ENCODE results near the gene ZIC5.
"Not testable (repeated sequence)": the region's sequence is repeated elsewhere in the genome, so short reads cannot be mapped to it uniquely, and the experiment has no call there.

Gene ZIC5

GRCh38 chr13:99959127-99959539 is 12.4 kb downstream of the ZIC5 start:
- no peak for DNase-seq

DNA sequence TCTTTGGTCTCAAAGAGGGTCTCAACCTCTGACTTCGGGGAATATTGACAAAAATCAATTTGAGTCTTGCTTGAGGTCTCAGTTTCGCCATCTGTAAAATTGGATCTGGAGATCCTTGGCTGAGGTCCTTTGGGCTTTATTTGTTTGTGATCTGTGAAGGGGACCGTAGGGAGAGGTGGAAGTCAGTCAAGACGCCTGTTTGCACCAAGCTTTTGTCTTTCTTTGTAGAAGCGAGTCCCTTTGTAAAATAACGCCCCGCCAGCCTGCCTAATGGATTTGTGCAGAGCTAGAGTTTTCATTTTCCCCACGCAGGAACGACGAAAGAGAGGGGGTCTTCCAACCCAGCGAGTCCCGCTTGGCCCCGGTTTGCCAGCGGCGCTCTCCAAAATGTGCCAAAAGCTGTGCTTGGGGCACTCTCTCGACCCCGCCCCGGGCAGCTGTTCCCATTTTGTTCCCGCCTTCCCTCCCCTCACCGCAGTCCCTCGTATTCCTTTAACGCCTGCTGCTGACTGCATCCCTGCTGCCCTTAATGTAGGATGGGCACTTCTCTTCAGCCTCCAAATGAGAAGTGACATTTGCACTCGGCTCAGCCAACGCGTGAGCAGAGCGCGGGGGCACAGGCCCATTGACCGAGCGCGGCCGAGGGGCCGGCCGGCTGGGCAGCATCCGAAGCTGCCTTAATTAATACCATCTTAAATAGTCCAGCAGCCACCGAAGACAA is 13.0 kb downstream of the ZIC5 start:
- DNase-seq, result no peak

DNA sequence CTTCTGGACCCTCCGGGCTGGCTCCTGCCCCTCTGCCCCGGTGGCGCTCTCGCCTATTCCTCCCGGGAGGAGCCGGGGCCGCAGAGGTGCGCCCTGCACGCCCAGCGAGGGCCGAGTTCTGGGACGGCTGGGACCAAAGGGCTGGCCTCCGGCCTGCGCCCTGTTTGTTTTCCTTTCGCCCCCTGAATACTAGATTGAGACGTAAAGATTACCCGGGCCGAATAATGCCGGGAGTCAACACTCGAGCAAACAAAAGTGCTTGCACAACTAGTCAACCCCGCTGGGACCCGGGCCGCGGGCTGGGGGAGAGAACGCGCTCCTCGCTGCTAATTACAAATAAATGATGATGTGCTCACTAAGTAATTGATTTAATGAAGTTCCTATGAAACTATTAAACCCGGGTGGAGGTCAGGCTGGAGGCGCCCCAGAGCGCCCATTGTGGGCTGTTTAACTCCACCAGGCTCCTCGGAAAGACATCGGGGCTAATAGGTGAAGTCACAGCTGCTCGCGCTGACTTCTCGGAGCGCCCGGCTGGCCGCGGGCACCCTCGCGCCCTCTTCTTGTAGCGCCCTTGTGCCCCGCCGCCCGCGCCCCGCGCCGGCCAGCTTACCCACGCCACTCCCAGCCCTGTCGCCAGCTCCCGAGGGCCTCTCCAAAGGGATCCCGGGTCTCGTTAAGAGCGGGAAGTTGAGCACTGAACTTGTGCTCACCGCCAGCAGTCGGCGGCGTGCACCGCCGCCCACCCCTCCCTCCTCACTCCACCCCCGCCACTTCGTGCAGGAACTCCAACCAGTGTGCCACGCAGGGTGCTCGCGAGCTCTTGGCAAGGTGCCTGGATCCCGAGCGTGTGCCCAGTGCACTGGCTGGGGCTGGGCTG is 14.9 kb downstream of the ZIC5 start:
- no peak for DNase-seq

- no peak for DNase-seq
Observed at GRCh38 chr13:99955747-99956472, 15.7 kb downstream of the ZIC5 start.

DNA sequence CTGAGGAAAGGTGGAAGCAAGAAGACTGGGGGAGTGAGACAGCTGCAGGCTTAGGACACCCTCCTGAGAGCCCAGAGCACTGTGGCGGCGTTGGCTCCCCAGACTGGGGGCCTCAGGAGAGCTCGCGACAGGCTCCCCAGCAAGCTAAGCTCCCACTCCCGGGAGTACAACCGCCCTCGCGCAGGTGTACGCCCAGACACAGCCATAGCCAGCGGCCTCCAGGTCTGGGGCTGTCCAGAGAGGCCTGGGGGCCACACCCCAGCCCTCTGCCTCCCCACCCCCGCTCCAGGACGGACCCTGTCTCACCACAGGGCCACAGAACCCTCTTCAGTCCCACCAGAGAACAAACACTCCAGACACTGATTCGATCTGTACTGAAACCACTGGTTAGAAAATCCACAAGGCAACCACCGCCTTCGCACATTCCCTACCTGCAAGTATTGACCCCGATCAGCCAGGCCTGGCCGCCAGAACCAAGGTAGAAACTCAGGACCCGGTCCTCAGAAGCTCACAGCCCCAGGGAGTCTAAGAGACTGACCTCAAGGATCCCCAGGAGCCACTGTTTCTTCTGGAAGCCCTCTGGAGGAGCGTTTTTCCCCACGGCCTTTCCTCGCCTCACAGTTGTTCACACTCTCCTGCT is 16.3 kb downstream of the ZIC5 start:
- DNase-seq, result no peak

- no peak for DNase-seq
Observed at GRCh38 chr13:99953138-99953755, 18.3 kb downstream of the ZIC5 start.

GRCh38 chr13:99951666-99952065 is 19.9 kb downstream of the ZIC5 start:
- DNase-seq, result not testable (repeated sequence)

DNA sequence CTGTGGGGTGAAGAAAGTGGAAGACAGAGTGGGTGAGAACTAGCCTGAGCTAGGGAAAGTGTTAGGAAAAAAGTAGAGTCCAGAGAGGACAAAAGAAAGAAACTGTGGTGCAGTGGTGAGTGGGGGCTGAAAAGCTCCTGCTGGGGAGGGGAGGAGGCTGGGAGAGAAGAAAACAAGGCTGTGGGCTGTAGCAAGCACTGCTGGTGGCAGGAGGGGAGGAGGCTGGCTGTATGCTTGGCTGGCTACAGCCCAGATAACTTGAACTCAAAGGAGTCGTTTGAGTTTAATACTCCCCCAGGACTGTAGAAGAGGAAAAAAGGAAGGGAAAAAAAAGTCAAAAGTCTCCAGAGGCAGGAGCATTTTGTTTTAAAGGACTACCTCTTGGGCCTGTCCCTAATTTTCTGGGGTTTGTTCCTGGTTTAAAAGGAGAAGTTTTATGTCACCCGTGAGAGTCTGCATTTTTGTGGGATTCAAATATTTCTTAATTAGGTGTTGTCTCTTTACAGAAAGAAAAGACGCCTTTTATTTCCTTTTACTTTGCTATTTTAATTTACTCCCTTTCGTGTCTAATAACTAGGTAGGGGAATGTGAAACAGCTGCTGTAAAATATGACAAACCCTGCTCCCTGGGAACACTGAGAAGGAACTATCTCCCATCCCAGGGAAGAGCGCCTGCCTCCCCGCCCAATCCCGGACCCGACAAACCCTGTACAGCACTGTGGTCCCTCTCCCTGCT is 21.7 kb downstream of the ZIC5 start:
- no peak for DNase-seq

DNA sequence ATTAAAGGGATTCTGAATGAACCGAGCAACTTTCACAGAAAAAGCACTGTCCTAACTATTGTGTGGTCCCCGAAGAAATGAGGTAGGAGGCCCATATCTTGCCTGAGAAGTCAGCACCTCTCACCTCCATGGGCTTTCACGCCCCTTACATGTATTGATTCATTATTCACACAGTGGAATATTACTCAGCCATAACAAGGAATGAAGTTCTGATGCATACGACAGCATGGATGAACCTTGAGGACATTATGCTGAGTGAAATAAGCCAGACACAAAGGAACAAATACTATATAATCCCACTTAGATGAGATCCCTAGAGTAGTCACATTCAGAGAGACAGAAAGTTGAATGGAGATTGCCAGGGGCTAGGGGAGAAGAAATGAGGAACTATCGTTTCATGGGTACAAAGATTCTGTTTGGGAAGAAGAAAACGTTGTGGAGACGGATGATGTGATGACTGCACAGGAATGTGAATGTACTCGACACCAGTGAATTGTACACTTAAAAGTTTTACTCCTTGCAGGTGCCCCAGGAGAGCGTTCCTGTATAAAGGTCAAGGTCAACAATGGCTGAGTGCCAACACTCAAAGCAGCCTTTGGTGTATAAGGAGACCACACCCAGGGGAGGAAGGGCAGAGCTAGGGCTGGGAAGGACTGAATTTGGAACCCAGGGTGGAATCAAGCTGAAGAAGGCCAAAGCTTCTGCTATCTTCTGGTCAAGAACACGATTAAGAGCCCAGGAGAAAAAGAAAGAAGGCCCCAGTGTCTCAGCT is 22.5 kb downstream of the ZIC5 start:
- DNase-seq, result no peak

- no peak for DNase-seq
Observed at GRCh38 chr13:99948411-99948810, 23.2 kb downstream of the ZIC5 start.

- DNase-seq, result no peak
Observed at GRCh38 chr13:99947666-99948065, 23.9 kb downstream of the ZIC5 start.

DNA sequence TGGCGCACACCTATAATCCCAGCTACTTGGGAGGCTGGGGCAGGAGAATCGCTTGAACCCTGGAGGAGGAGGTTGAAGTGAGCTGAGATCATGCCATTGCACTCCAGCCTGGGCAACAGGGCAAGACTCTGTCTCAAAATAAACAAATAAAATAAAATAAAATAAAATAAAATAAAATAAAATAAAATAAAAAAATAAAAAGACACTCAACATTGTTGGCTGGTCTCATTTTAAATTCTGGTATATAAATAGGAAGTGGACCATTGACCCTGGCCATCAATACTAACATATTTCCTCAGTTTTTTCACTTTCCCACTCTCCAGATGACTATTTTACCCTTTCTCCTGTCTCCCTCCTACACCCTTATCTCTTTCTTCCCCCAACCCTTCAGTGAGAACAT is 26.1 kb downstream of the ZIC5 start:
- DNase-seq, result not testable (repeated sequence)

DNA sequence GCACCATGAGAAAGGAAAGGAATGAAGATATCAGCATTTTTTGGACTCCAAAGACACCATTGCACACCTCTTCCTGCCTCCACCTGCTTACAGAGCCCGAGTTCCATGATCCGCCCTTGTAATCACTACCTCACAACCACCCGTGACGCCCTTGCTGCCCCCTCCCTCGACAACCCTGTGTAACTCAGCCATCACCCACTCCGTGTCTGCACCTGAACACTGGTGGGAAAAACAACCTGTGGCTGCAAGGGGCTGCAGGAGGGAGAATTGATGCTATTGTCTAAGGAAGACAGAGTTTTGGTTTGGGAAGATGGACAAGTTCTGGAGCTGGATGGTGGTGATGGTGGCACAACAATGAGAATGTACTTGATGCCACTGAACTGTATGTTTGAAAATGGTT is 27.0 kb downstream of the ZIC5 start:
- DNase-seq, result no peak

- no peak for DNase-seq
Observed at GRCh38 chr13:99944102-99944501, 27.5 kb downstream of the ZIC5 start.

GRCh38 chr13:99941911-99942310 is 29.7 kb downstream of the ZIC5 start:
- DNase-seq, result no peak

DNA sequence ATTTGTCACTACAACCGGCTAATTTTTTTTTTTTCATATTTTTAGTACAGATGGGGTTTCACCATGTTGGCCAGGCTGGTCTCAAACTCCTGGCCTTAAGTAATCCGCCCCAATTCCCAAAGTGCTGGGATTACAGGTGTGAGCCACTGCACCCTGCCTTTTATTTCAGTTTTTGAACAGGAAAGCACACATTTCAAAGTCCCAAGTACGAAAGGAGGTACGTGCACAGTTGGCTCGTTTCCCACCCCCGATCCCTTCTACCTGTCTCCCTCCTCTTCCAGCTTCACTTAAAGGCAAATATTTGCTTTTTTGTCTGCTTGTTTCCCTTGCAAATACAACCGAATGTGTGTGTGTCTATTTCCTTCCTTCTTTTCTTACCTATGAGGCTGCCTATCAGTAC is 30.5 kb downstream of the ZIC5 start:
- DNase-seq, result no peak

- no peak for DNase-seq
Observed at GRCh38 chr13:99938635-99939034, 32.9 kb downstream of the ZIC5 start.

- DNase-seq, result no peak
Observed at GRCh38 chr13:99935772-99936171, 35.8 kb downstream of the ZIC5 start.

- DNase-seq, result no peak
Observed at GRCh38 chr13:99932912-99933311, 38.7 kb downstream of the ZIC5 start.

DNA sequence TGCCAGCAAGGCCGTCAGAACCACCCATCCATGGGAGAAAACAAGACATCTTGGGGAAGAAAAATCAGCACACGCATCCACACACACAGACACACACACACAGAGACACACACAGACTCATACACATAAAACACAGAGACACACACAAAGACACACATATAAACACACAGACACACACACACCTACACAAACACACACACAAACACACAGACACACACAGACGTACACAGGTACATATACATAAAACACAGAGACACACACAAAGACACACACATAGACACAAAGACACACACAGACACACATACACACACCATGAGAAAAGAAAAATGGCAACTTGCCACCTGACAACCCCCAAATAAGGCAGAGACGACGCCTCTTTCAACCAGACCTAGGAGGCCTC is 40.6 kb downstream of the ZIC5 start:
- DNase-seq, result no peak

- no peak for DNase-seq
Observed at GRCh38 chr13:99929866-99930265, 41.7 kb downstream of the ZIC5 start.
